Liver (tissue), 9 donors: ENCODE results near the gene MTOR. TPM values are rescaled to one million over a fixed set of nuclear protein-coding genes. Genes with fewer than 3 reads are reported as not detected.

ENCODE experiments used
- DNase-seq: peaks from one replicate; pipeline ENCODE4 v3.0.0-alpha.2; 2017; ENCODE audit warnings: low spot score
- H3K27ac ChIP-seq, 2 donors: one replicate each; pipeline ENCODE4 v1.7.0; 2013; ENCODE audit warnings: inconsistent platforms in 2 of 2, low read length in 2 of 2, control low read depth in 1 of 2, low read depth in 1 of 2, mild to moderate bottlenecking in 1 of 2
- H3K27me3 ChIP-seq, 4 donors: one replicate each; pipeline versions ENCODE4 v1.6.1 to v1.7.0; 2013; ENCODE audit warnings: low read length in 3 of 4, inconsistent platforms in 1 of 4, mild to moderate bottlenecking in 1 of 4, moderate library complexity in 1 of 4; ENCODE audit not compliant: control insufficient read depth in 4 of 4, insufficient read depth in 4 of 4
- H3K36me3 ChIP-seq, 4 donors: one replicate each; pipeline versions ENCODE4 v1.6.1 to v1.7.0; 2013; ENCODE audit warnings: low read length in 3 of 4, mild to moderate bottlenecking in 3 of 4, low read depth in 1 of 4, moderate library complexity in 1 of 4; ENCODE audit not compliant: control insufficient read depth in 4 of 4, insufficient read depth in 3 of 4
- H3K4me1 ChIP-seq, 4 donors: one replicate each; pipeline versions ENCODE4 v1.6.1 to v1.7.0; 2013; ENCODE audit warnings: low read length in 3 of 4, mild to moderate bottlenecking in 3 of 4, moderate library complexity in 1 of 4; ENCODE audit not compliant: control insufficient read depth in 4 of 4, insufficient read depth in 4 of 4
- H3K4me3 ChIP-seq, 3 donors: one replicate each; pipeline versions ENCODE4 v1.6.1 to v1.7.0; 2013; ENCODE audit warnings: low read length in 3 of 3, control low read depth in 1 of 3, low read depth in 1 of 3, mild to moderate bottlenecking in 1 of 3
- H3K9ac ChIP-seq, 2 donors: one replicate each; pipeline ENCODE4 v1.7.0; 2013; ENCODE audit warnings: low read length in 2 of 2, mild to moderate bottlenecking in 2 of 2, moderate library complexity in 2 of 2, control low read depth in 1 of 2, low read depth in 1 of 2
- H3K9me3 ChIP-seq, 4 donors: one replicate each; pipeline versions ENCODE4 v1.6.1 to v1.7.0; 2013; ENCODE audit warnings: low read length in 3 of 4; ENCODE audit not compliant: control insufficient read depth in 4 of 4
- EGR1 ChIP-seq, 2 donors: IDR thresholded peaks; 2 replicates each; pipeline ENCODE4 v1.6.1; 2016 to 2018; ENCODE audit warnings: antibody characterized with exemption in 2 of 2, low read depth in 2 of 2
- FOXA1 ChIP-seq: IDR thresholded peaks from 2 replicates; pipeline ENCODE4 v1.6.1; 2016; ENCODE audit warnings: antibody characterized with exemption
- FOXA2 ChIP-seq: IDR thresholded peaks from 2 replicates; pipeline ENCODE4 v1.6.1; 2016; ENCODE audit warnings: antibody characterized with exemption
- GABPA ChIP-seq, 2 donors: IDR thresholded peaks in 1 of 2; conservative IDR thresholded peaks in 1 of 2; 2 replicates each; pipeline ENCODE4 v1.6.1; 2016; ENCODE audit warnings: antibody characterized with exemption in 2 of 2, mild to moderate bottlenecking in 1 of 2, moderate library complexity in 1 of 2
- HNF4A ChIP-seq, 2 donors: conservative IDR thresholded peaks; 2 replicates each; pipeline ENCODE4 v1.6.1; 2016; ENCODE audit warnings: antibody characterized with exemption in 2 of 2, mild to moderate bottlenecking in 2 of 2
- HNF4G ChIP-seq: IDR thresholded peaks from 2 replicates; pipeline ENCODE4 v1.6.1; 2016; ENCODE audit warnings: antibody characterized with exemption
- JUND ChIP-seq, 2 donors: IDR thresholded peaks; 2 replicates each; pipeline ENCODE4 v1.6.1; 2016; ENCODE audit warnings: antibody characterized with exemption in 2 of 2
- NR2F2 ChIP-seq: IDR thresholded peaks from 2 replicates; pipeline ENCODE4 v1.6.1; 2016; ENCODE audit warnings: antibody characterized with exemption
- RAD21 ChIP-seq, 2 donors: IDR thresholded peaks; 2 replicates each; pipeline ENCODE4 v1.6.1; 2016; ENCODE audit warnings: antibody characterized with exemption in 2 of 2, mild to moderate bottlenecking in 2 of 2
- RXRA ChIP-seq, 2 donors: IDR thresholded peaks; 2 replicates each; pipeline ENCODE4 v1.6.1; 2017 to 2018; ENCODE audit warnings: antibody characterized with exemption in 2 of 2, mild to moderate bottlenecking in 1 of 2
- SP1 ChIP-seq: IDR thresholded peaks from 2 replicates; pipeline ENCODE4 v1.6.1; 2018; ENCODE audit warnings: antibody characterized with exemption, mild to moderate bottlenecking
- TAF1 ChIP-seq: conservative IDR thresholded peaks from 2 replicates; pipeline ENCODE4 v1.6.1; 2016; ENCODE audit warnings: antibody characterized with exemption, mild to moderate bottlenecking
- YY1 ChIP-seq: IDR thresholded peaks from 2 replicates; pipeline ENCODE4 v1.6.1; 2016; ENCODE audit warnings: antibody characterized with exemption, mild to moderate bottlenecking
- WGBS: extraction: QIAGEN DNeasy Blood & Tissue Kit; methylation state at CpG from one replicate; pipeline ENCODE4 v1.1.7; 2013; 5-methylcytosine and 5-hydroxymethylcytosine counted together
- polyA plus RNA-seq, 2 donors: library from polyadenylated mRNA; stranded (reverse) in 1 of 2; unstranded in 1 of 2; fragments of 200-250 nt in 1 of 2; fragments of >200 nt in 1 of 2; fragmentation: Nextera tagmentation in 1 of 2; extraction: Ambion mirVana in 1 of 2; gene quantifications; one replicate each; pipeline versions ENCODE4 v1.2.1 to v1.2.3, GENCODE V29; 2013 to 2015
- total RNA-seq, 2 donors: library from RNA; depleted of rRNA; stranded (reverse); fragments of >200 nt; gene quantifications; one replicate each; pipeline ENCODE4 v1.2.3, GENCODE V29; 2014
- TF ChIP-seq, protein P1 (sequence below): fragments of 150-350 bp; IDR thresholded peaks from 2 replicates; pipeline ENCODE4 v1.5.1; 2017; ENCODE audit warnings: improper control_type of control experiment, low read depth, low read length; ENCODE audit not compliant: missing input control
- TF ChIP-seq, protein P2 (sequence below): IDR thresholded peaks from 2 replicates; pipeline ENCODE4 v1.6.1; 2016; ENCODE audit warnings: antibody characterized with exemption, mild to moderate bottlenecking
- TF ChIP-seq, protein P3 (sequence below): IDR thresholded peaks from 2 replicates; pipeline ENCODE4 v1.6.1; 2016; ENCODE audit warnings: antibody characterized with exemption
- TF ChIP-seq, protein P4 (sequence below): IDR thresholded peaks from 2 replicates; pipeline ENCODE4 v1.6.1; 2016; ENCODE audit warnings: antibody characterized with exemption
- TF ChIP-seq, protein P5 (sequence below): IDR thresholded peaks from 2 replicates; pipeline ENCODE4 v1.6.1; 2016; ENCODE audit warnings: antibody characterized with exemption
- donor health status: healthy.
- donor health status: healthy.
- donor health status: healthy.
- donor health status: healthy.
- donor health status: healthy.

MTOR gene
- total and polyA plus RNA-seq, 4 donors, result 11.6 to 45.0 (median 19.9) TPM

DNA sequence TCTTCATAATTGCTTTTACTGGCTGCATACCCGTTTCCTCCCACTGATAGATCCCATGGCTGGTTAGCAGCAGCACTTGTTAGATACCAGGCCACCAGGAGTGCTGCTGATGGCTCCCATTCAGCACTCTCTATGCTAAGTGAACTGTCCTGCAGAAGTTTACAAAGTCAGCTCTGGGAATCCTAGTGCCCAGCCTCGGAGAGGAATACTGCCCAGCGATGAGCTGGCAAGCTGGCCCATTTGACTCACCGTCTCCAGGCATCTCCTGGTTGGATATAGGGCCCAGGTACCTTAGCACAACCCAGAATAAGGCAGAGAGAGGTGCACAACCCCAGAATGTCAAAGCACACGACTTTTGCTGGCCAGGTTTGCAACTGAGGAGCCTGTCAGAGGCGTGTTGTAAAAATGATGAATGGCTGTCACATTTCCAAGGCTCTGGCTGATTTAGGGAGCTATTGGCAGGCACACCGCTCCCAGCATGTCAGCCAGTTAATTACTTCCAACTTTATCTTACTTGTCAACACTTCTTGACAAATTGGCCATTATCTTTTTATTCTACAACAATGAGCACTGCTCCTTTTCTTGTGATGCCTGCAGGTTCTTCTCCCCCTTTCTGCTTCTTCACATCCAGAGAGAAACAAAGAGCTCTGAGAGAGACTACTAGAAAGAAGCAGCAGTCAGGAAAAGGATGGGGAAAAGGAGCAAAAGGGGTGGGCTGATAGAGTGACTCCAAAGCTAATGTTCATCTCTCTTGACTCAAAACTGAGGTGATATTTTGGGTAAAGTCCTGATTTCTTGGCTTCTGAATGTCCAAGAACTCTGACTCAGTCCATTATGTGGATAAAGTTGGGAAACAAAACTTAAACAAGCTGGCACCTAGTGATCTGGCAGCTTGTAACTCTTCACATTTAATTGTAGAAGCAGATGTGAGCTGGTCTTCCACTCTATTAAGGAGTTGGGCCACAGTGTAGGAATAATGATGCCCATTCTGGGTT, 84.0 kb downstream of the MTOR start:
- peaks cover 3 to 11% (median 7%) of the 10 kb centered on the region in 4 donors for H3K36me3 ChIP-seq
- no peak overlapping the region for H3K9ac ChIP-seq
- H3K4me1 ChIP-seq, result peaks cover 0 to 7% (median 0%) of the 10 kb centered on the region in 4 donors
- TF ChIP-seq FOXA2 (no peak), FOXA1 (no peak), HNF4G (no peak), RXRA (IDR thresholded peaks at IDR 0.05) (no peak), NR2F2 (no peak), RAD21 (IDR thresholded peaks at IDR 0.05) (no peak), HNF4A (conservative IDR thresholded peaks at IDR 0.05) (no peak), JUND (IDR thresholded peaks at IDR 0.05) (no peak), SP1 (no peak), TAF1 (no peak), EGR1 (IDR thresholded peaks at IDR 0.05; ENCODE audit: low read depth in 2 of 2) (no peak), YY1 (no peak), GABPA (IDR thresholded peaks at IDR 0.05 in 1 of 2, conservative IDR thresholded peaks at IDR 0.05 in 1 of 2) (no peak)
- TF ChIP-seq, protein P1, sequence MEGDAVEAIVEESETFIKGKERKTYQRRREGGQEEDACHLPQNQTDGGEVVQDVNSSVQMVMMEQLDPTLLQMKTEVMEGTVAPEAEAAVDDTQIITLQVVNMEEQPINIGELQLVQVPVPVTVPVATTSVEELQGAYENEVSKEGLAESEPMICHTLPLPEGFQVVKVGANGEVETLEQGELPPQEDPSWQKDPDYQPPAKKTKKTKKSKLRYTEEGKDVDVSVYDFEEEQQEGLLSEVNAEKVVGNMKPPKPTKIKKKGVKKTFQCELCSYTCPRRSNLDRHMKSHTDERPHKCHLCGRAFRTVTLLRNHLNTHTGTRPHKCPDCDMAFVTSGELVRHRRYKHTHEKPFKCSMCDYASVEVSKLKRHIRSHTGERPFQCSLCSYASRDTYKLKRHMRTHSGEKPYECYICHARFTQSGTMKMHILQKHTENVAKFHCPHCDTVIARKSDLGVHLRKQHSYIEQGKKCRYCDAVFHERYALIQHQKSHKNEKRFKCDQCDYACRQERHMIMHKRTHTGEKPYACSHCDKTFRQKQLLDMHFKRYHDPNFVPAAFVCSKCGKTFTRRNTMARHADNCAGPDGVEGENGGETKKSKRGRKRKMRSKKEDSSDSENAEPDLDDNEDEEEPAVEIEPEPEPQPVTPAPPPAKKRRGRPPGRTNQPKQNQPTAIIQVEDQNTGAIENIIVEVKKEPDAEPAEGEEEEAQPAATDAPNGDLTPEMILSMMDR, result no peak
- TF ChIP-seq, protein P2, sequence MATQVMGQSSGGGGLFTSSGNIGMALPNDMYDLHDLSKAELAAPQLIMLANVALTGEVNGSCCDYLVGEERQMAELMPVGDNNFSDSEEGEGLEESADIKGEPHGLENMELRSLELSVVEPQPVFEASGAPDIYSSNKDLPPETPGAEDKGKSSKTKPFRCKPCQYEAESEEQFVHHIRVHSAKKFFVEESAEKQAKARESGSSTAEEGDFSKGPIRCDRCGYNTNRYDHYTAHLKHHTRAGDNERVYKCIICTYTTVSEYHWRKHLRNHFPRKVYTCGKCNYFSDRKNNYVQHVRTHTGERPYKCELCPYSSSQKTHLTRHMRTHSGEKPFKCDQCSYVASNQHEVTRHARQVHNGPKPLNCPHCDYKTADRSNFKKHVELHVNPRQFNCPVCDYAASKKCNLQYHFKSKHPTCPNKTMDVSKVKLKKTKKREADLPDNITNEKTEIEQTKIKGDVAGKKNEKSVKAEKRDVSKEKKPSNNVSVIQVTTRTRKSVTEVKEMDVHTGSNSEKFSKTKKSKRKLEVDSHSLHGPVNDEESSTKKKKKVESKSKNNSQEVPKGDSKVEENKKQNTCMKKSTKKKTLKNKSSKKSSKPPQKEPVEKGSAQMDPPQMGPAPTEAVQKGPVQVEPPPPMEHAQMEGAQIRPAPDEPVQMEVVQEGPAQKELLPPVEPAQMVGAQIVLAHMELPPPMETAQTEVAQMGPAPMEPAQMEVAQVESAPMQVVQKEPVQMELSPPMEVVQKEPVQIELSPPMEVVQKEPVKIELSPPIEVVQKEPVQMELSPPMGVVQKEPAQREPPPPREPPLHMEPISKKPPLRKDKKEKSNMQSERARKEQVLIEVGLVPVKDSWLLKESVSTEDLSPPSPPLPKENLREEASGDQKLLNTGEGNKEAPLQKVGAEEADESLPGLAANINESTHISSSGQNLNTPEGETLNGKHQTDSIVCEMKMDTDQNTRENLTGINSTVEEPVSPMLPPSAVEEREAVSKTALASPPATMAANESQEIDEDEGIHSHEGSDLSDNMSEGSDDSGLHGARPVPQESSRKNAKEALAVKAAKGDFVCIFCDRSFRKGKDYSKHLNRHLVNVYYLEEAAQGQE, result no peak
- TF ChIP-seq, protein P3, sequence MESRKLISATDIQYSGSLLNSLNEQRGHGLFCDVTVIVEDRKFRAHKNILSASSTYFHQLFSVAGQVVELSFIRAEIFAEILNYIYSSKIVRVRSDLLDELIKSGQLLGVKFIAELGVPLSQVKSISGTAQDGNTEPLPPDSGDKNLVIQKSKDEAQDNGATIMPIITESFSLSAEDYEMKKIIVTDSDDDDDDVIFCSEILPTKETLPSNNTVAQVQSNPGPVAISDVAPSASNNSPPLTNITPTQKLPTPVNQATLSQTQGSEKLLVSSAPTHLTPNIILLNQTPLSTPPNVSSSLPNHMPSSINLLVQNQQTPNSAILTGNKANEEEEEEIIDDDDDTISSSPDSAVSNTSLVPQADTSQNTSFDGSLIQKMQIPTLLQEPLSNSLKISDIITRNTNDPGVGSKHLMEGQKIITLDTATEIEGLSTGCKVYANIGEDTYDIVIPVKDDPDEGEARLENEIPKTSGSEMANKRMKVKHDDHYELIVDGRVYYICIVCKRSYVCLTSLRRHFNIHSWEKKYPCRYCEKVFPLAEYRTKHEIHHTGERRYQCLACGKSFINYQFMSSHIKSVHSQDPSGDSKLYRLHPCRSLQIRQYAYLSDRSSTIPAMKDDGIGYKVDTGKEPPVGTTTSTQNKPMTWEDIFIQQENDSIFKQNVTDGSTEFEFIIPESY, result no peak
- TF ChIP-seq, protein P4, sequence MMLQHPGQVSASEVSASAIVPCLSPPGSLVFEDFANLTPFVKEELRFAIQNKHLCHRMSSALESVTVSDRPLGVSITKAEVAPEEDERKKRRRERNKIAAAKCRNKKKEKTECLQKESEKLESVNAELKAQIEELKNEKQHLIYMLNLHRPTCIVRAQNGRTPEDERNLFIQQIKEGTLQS, result no peak
- TF ChIP-seq, protein P5, sequence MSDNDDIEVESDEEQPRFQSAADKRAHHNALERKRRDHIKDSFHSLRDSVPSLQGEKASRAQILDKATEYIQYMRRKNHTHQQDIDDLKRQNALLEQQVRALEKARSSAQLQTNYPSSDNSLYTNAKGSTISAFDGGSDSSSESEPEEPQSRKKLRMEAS, result no peak
- 84% methylated on average over 7 of the region's 7 CpGs for WGBS
- H3K9me3 ChIP-seq, result no peaks in the 10 kb centered on the region
- H3K4me3 ChIP-seq, result no peak overlapping the region
- DNase-seq, result no peak
- H3K27me3 ChIP-seq, result no peaks in the 10 kb centered on the region
- no peak overlapping the region for H3K27ac ChIP-seq
